A549 (cell line): ENCODE measurements around the gene BICDL1. TPM values are rescaled to one million over a fixed set of nuclear protein-coding genes. Genes with fewer than 3 reads are reported as not detected.

Experiments used
- ATAC-seq, 2 experiments: fragments of 200-7000 bp in 1 of 2; fragments of >200 bp in 1 of 2; cut with Nextera tagmentation in 1 of 2; cut with Tn5 transposase in 1 of 2; 3 replicates each; pipeline versions ENCODE4 v1.8.0 to v1.9.1; 2018 to 2020; ENCODE audit warnings: mild to moderate bottlenecking in 1 of 2, moderate library complexity in 1 of 2
- CTCF ChIA-PET: fragments of 300-600 bp; sonication (Branson Sonifier 250); formaldehyde crosslinking; extraction: SDS; loops from one replicate; lab custom pipeline; 2021; ENCODE audit warnings: antibody characterized with exemption, inconsistent platforms; lab: Yijun Ruan, JAX
- POLR2A ChIA-PET: fragments of 350-600 bp; formaldehyde crosslinking; extraction: SDS; loops from one replicate; lab custom pipeline; 2021; ENCODE audit warnings: antibody characterized with exemption, inconsistent platforms; lab: Yijun Ruan, JAX
- DNase-seq, 2 experiments: peaks; one replicate each; pipeline versions ENCODE4 v3.0.0 to v3.0.0-alpha.2; 2011 to 2016; ENCODE audit warnings: low read depth in 1 of 2, low spot score in 1 of 2
- FAIRE-seq: peaks from 2 replicates; lab custom pipeline; 2011; peaks lifted over from hg19 to GRCh38; lab: Jason Lieb, UNC
- H3K27ac ChIP-seq, 2 experiments: fragments of >200 bp; sonication (Bioruptor Twin); formaldehyde crosslinking; 3 replicates each; pipeline ENCODE4 v1.5.1; 2016 to 2017
- H3K4me1 ChIP-seq: fragments of >200 bp; sonication (Bioruptor Twin); formaldehyde crosslinking; 3 replicates; pipeline ENCODE4 v1.6.1; 2016
- H3K4me2 ChIP-seq: fragments of >200 bp; sonication (Bioruptor Twin); formaldehyde crosslinking; 3 replicates; pipeline ENCODE4 v1.6.1; 2016
- H3K4me3 ChIP-seq: fragments of >200 bp; sonication (Bioruptor Twin); formaldehyde crosslinking; 3 replicates; pipeline ENCODE4 v1.5.1; 2016
- H3K9me3 ChIP-seq: fragments of >200 bp; sonication (Bioruptor Twin); formaldehyde crosslinking; 3 replicates; pipeline ENCODE4 v1.6.1; 2016
- ATOH8 ChIP-seq: fragments of 250-450 bp; sonication (Bioruptor Pico); IDR thresholded peaks from 2 replicates; pipeline ENCODE4 v1.5.0; 2020; ENCODE audit warnings: low read depth, mild to moderate bottlenecking, moderate library complexity
- CBX2 ChIP-seq: fragments of 200-600 bp; sonication (generic); IDR thresholded peaks from 2 replicates; pipeline ENCODE4 v1.6.1; 2016; ENCODE audit warnings: low read depth, mild to moderate bottlenecking, borderline replicate concordance
- CBX8 ChIP-seq: fragments of 200-600 bp; sonication (generic); IDR thresholded peaks from 2 replicates; pipeline ENCODE4 v1.6.1; 2016
- EHMT2 ChIP-seq: fragments of 200-600 bp; sonication (generic); IDR thresholded peaks from 2 replicates; pipeline ENCODE4 v1.6.1; 2016; ENCODE audit warnings: antibody characterized with exemption, low read depth, mild to moderate bottlenecking, moderate library complexity
- ESRRA ChIP-seq: fragments of 150-350 bp; IDR thresholded peaks from 2 replicates; pipeline ENCODE4 v1.6.1; 2014; ENCODE audit warnings: mild to moderate bottlenecking, low read length, borderline replicate concordance
- FOSB ChIP-seq: fragments of 250-450 bp; sonication (Bioruptor Pico); IDR thresholded peaks from 2 replicates; pipeline ENCODE4 v1.5.0; 2020; ENCODE audit warnings: mild to moderate bottlenecking, moderate library complexity
- HDAC2 ChIP-seq: fragments of 200-600 bp; sonication (generic); IDR thresholded peaks from 2 replicates; pipeline ENCODE4 v1.6.1; 2016
- HOXB13 ChIP-seq: fragments of 250-450 bp; sonication (Bioruptor Pico); IDR thresholded peaks from 2 replicates; pipeline ENCODE4 v1.5.0; 2020; ENCODE audit warnings: low read depth, mild to moderate bottlenecking, moderate library complexity
- KDM1A ChIP-seq: fragments of 200-600 bp; sonication (generic); IDR thresholded peaks from 2 replicates; pipeline ENCODE4 v1.6.1; 2016; ENCODE audit warnings: low read depth, mild to moderate bottlenecking
- KDM5A ChIP-seq: fragments of 200-600 bp; sonication (generic); IDR thresholded peaks from 2 replicates; pipeline ENCODE4 v1.6.1; 2016; ENCODE audit warnings: antibody characterized with exemption, mild to moderate bottlenecking
- MAFK ChIP-seq: fragments of 450-650 bp; IDR thresholded peaks from 2 replicates; pipeline ENCODE4 v1.6.1; 2014; ENCODE audit not compliant: partially characterized antibody
- MAZ ChIP-seq: fragments of 150-350 bp; IDR thresholded peaks from 2 replicates; pipeline ENCODE4 v1.6.1; 2014; ENCODE audit warnings: antibody characterized with exemption, low read depth, low read length, borderline replicate concordance
- NFE2L2 ChIP-seq: fragments of 150-350 bp; conservative IDR thresholded peaks from 2 replicates; pipeline ENCODE4 v1.6.1; 2014; ENCODE audit warnings: low read length
- PHF8 ChIP-seq: fragments of 200-600 bp; sonication (generic); IDR thresholded peaks from 2 replicates; pipeline ENCODE4 v1.6.1; 2016; ENCODE audit warnings: low read depth, mild to moderate bottlenecking, antibody characterized with exemption, moderate library complexity, borderline replicate concordance
- POLR2A ChIP-seq: IDR thresholded peaks from 2 replicates; pipeline ENCODE4 v1.6.1; 2012; ENCODE audit warnings: mild to moderate bottlenecking, low read length
- RAD21 ChIP-seq, 2 experiments: fragments of >200 bp in 1 of 2; sonication (Bioruptor Twin) in 1 of 2; formaldehyde crosslinking in 1 of 2; IDR thresholded peaks in 1 of 2; conservative IDR thresholded peaks in 1 of 2; 2 replicates in 1 of 2; 3 replicates in 1 of 2; pipeline ENCODE4 v1.6.1; 2012 to 2018; ENCODE audit warnings: inconsistent platforms in 1 of 2
- RARB ChIP-seq: fragments of 250-450 bp; sonication (Bioruptor Pico); IDR thresholded peaks from 2 replicates; pipeline ENCODE4 v1.8.0; 2021; ENCODE audit warnings: mild to moderate bottlenecking, moderate library complexity
- RCOR1 ChIP-seq: fragments of 150-350 bp; IDR thresholded peaks from 2 replicates; pipeline ENCODE4 v1.6.1; 2014; ENCODE audit warnings: antibody characterized with exemption, low read length, low read depth
- REST ChIP-seq: fragments of 200-600 bp; sonication (generic); IDR thresholded peaks from 2 replicates; pipeline ENCODE4 v1.6.1; 2016; ENCODE audit warnings: antibody characterized with exemption, mild to moderate bottlenecking, moderate library complexity
- RFX5 ChIP-seq: fragments of 450-650 bp; IDR thresholded peaks from 2 replicates; pipeline ENCODE4 v1.7.1; 2014; ENCODE audit warnings: antibody characterized with exemption, mild to moderate bottlenecking, moderate library complexity
- RNF2 ChIP-seq: fragments of 200-600 bp; sonication (generic); IDR thresholded peaks from 2 replicates; pipeline ENCODE4 v1.6.1; 2016; ENCODE audit warnings: low read depth, mild to moderate bottlenecking, antibody characterized with exemption, moderate library complexity, borderline replicate concordance
- TP53 ChIP-seq: fragments of 250-450 bp; sonication (Bioruptor Pico); IDR thresholded peaks from 2 replicates; pipeline ENCODE4 v1.5.0; 2021; ENCODE audit warnings: mild to moderate bottlenecking, moderate library complexity
- ZC3H11A ChIP-seq: fragments of 450-650 bp; IDR thresholded peaks from 2 replicates; pipeline ENCODE4 v1.6.1; 2014; ENCODE audit warnings: antibody characterized with exemption, mild to moderate bottlenecking
- ZFP36 ChIP-seq: fragments of 450-650 bp; IDR thresholded peaks from 2 replicates; pipeline ENCODE4 v1.6.1; 2014; ENCODE audit warnings: borderline replicate concordance; ENCODE audit not compliant: partially characterized antibody
- ZNF302 ChIP-seq: fragments of 250-450 bp; sonication (Bioruptor Pico); IDR thresholded peaks from 2 replicates; pipeline ENCODE4 v1.9.0; 2021; ENCODE audit warnings: inconsistent platforms, mild to moderate bottlenecking, moderate library complexity
- WGBS: methylation state at CpG from one replicate; pipeline ENCODE4 v1.1.6; 2017; ENCODE audit errors: missing lambda C conversion rate; 5-methylcytosine and 5-hydroxymethylcytosine counted together
- polyA plus RNA-seq, 4 experiments: library from polyadenylated mRNA; depleted of rRNA in 3 of 4; stranded (reverse); fragments of >200 nt; fragmentation: RNase III in 1 of 4; extraction: RNeasy Plus Mini Kit Qiagen cat#74134 plus additional on column Dnase treatment in 1 of 4; gene quantifications; 2 replicates in 3 of 4; 3 replicates in 1 of 4; pipeline ENCODE4 v1.2.3, GENCODE V29; 2011 to 2017
- TF ChIP-seq, protein P1 (sequence below): fragments of >200 bp; sonication (Bioruptor Twin); formaldehyde crosslinking; IDR thresholded peaks from 2 replicates; pipeline ENCODE4 v1.6.1; 2016
- TF ChIP-seq, protein P2 (sequence below): IDR thresholded peaks from 2 replicates; pipeline ENCODE4 v1.6.1; 2012; ENCODE audit warnings: low read depth, borderline replicate concordance

The BICDL1 gene
- polyA plus RNA-seq, 2 of the 4 experiments (the other 2 are of a cell fraction) = 3.8 to 4.5 TPM

DNA sequence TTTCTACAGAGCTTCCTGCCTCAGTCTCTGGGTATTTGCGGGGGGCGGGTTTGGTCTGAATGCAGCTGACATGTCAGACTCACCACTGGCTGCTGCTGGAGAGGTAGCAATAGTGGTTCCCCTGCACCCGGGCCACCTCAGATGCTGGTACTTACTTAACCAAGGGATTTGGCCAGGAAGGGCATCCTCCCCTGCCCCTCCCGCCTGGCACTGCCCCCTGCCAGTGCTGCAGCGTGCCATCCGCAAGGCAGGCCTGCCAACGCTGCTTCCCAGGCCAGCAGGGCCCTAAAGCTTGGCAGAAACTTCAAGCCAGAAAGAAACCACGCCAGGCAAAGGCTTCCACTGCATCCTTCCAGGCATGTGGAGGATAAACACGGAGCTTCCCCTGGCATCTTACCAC, 105.4 kb downstream of the BICDL1 start:
- no peak for FAIRE-seq
- TF ChIP-seq KDM1A (no peak), KDM5A (no peak)
- H3K4me3 ChIP-seq = no peak overlapping the region
- ChIA-PET POLR2A (no interaction called here), CTCF (interaction anchor here (0.6 to 1.0 kb wide), 2 partner anchors 14 to 26 kb away, joined by 3 to 4 read pairs; no protein-coding TSS in a partner anchor)
- DNase-seq = no peak
- no peaks in the 10 kb centered on the region for H3K9me3 ChIP-seq
- no peak overlapping the region for H3K27ac ChIP-seq
- H3K4me1 ChIP-seq = no peaks in the 10 kb centered on the region
- H3K4me2 ChIP-seq = no peak overlapping the region
- WGBS = 91% methylated on average over 9 of the region's 9 CpGs
- no peak for ATAC-seq

DNA sequence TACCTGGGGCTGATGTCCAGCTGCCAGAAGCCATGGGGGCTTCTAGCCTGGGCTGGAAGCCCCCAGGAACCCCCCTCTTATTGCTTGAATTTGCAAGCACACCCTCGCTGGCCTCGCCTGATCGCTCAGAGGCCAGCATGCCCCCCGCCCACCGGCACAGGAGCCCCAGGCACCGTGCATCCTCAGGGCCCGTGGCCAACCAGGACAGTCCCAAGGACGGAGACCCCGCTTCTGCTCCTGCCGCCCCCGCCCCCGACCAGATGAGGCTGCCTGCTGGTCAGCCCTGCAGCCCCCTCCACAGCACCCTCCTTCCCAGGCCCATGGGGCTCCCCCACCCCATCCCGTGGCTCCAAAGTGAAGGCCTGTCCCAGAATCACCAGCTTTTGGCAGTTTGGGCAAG, 106.3 kb downstream of the BICDL1 start:
- Histone ChIP-seq H3K9me3 (no peaks in the 10 kb centered on the region), H3K4me2 (no peak overlapping the region), H3K27ac (no peak overlapping the region), H3K4me3 (no peak overlapping the region), H3K4me1 (no peaks in the 10 kb centered on the region)
- FAIRE-seq = no peak
- ChIA-PET POLR2A (no interaction called here), CTCF (no interaction called here)
- no peak for ATAC-seq
- WGBS = 89% methylated on average over 7 of the region's 13 CpGs
- TF ChIP-seq FOSB (no peak), CBX2 (no peak), ZFP36 (no peak), RNF2 (no peak), HDAC2 (no peak), PHF8 (no peak), POLR2A (no peak), NFE2L2 (no peak), MAZ (no peak)
- TF ChIP-seq, protein P1, sequence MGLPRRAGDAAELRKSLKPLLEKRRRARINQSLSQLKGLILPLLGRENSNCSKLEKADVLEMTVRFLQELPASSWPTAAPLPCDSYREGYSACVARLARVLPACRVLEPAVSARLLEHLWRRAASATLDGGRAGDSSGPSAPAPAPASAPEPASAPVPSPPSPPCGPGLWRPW = no peak
- TF ChIP-seq, protein P2, sequence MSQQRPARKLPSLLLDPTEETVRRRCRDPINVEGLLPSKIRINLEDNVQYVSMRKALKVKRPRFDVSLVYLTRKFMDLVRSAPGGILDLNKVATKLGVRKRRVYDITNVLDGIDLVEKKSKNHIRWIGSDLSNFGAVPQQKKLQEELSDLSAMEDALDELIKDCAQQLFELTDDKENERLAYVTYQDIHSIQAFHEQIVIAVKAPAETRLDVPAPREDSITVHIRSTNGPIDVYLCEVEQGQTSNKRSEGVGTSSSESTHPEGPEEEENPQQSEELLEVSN = no peak
- no peak for DNase-seq

DNA sequence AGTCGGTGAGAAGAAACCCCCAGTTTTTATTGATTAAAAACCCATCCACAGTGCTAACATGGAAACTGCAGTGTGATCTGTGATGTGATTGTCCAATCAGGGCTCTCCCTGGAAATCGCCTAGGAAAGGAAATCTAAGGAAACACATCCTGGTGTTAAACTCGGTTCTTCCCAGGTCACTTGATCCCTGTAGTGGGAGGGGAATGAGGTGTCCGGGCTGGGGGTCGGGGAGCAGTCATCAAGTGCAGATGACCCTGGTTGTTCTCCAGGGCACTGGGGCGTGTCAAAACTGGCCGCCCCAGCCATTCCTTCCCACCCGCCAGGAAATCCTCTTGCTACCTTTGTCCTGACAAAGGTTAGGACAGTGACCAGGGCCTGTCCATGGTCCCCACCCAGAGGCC, 106.7 kb downstream of the BICDL1 start:
- CTCF ChIA-PET = no interaction called here
- ATAC-seq = no peak
- WGBS = 84% methylated on average over 8 of the region's 8 CpGs
- FAIRE-seq = no peak
- no peak for DNase-seq
- Histone ChIP-seq H3K9me3 (no peaks in the 10 kb centered on the region), H3K27ac (no peak overlapping the region), H3K4me3 (no peak overlapping the region), H3K4me2 (no peak overlapping the region), H3K4me1 (no peaks in the 10 kb centered on the region)
- no peak for TF ChIP-seq HOXB13 (CRISPR knock-in tag)
- no peak for TF ChIP-seq TP53 (CRISPR knock-in tag)
- TF ChIP-seq POLR2A = no peak
- no peak for TF ChIP-seq RCOR1
- no peak for TF ChIP-seq REST
- TF ChIP-seq ATOH8 = no peak
- no peak for TF ChIP-seq NFE2L2
- no peak for TF ChIP-seq RAD21 (conservative IDR thresholded peaks at IDR 0.05 in 1 of 2, IDR thresholded peaks at IDR 0.05 in 1 of 2)
- no peak for TF ChIP-seq ZC3H11A
- TF ChIP-seq CBX8 = no peak
- no peak for TF ChIP-seq ZFP36
- no peak for TF ChIP-seq ZNF302 (CRISPR knock-in tag)
- no peak for TF ChIP-seq RARB (CRISPR knock-in tag)
- no peak for TF ChIP-seq MAZ
- TF ChIP-seq EHMT2 = no peak
- TF ChIP-seq CBX2 = no peak
- no peak for TF ChIP-seq MAFK
- TF ChIP-seq FOSB = no peak
- TF ChIP-seq ESRRA = no peak
- TF ChIP-seq RFX5 = no peak
- POLR2A ChIA-PET = no interaction called here
